Common myeloid progenitor, CD34-positive (primary cell): ENCODE measurements around the gene NTM.

Source experiments
- CTCF ChIA-PET: fragments of 350-600 bp; sonication (Branson Sonifier 250); formaldehyde crosslinking; loops from one replicate; lab custom pipeline; 2021; ENCODE audit warnings: antibody characterized with exemption; lab: Charles Lee
- POLR2A ChIA-PET: fragments of 350-600 bp; sonication (Branson Sonifier 250); formaldehyde crosslinking; loops from one replicate; lab custom pipeline; 2021; ENCODE audit warnings: antibody characterized with exemption; lab: Charles Lee
- DNase-seq, 3 donors: peaks; one replicate each; pipeline versions ENCODE4 v3.0.0 to v3.0.0-alpha.2; 2013
- H3K27ac ChIP-seq, 2 experiments: 1 replicate in 1 of 2; 2 replicates in 1 of 2; pipeline ENCODE4 v1.7.0; 2013; ENCODE audit warnings: inconsistent platforms in 2 of 2, low read length in 2 of 2, mild to moderate bottlenecking in 2 of 2, low read depth in 1 of 2, moderate library complexity in 1 of 2; ENCODE audit not compliant: severe bottlenecking in 2 of 2, insufficient read depth in 1 of 2, poor library complexity in 1 of 2
- H3K27me3 ChIP-seq, 5 experiments: replicated peaks in 2 of 5; 1 replicate in 3 of 5; 2 replicates in 2 of 5; pipeline versions ENCODE4 v1.6.1 to v1.7.0; 2013; ENCODE audit warnings: low read length in 4 of 5, mild to moderate bottlenecking in 2 of 5, moderate library complexity in 2 of 5, inconsistent platforms in 1 of 5; ENCODE audit not compliant: insufficient read depth in 5 of 5, control insufficient read depth in 4 of 5
- H3K36me3 ChIP-seq, 4 experiments: 1 replicate in 2 of 4; 2 replicates in 2 of 4; pipeline versions ENCODE4 v1.6.1 to v1.7.0; 2013; ENCODE audit warnings: low read length in 3 of 4, control low read depth in 1 of 4, mild to moderate bottlenecking in 1 of 4; ENCODE audit not compliant: control insufficient read depth in 4 of 4, insufficient read depth in 4 of 4
- H3K4me1 ChIP-seq, 4 experiments: 1 replicate in 3 of 4; 2 replicates in 1 of 4; pipeline versions ENCODE4 v1.6.1 to v1.7.1; 2013; ENCODE audit warnings: low read length in 3 of 4, mild to moderate bottlenecking in 3 of 4, control low read depth in 1 of 4, inconsistent platforms in 1 of 4, moderate library complexity in 1 of 4; ENCODE audit not compliant: control insufficient read depth in 4 of 4, insufficient read depth in 4 of 4; ENCODE audit errors: control extremely low read depth in 1 of 4
- H3K4me3 ChIP-seq, 7 experiments: 1 replicate in 4 of 7; 2 replicates in 3 of 7; pipeline versions ENCODE4 v1.5.1 to v1.7.0; 2013; ENCODE audit warnings: mild to moderate bottlenecking in 7 of 7, low read length in 6 of 7, moderate library complexity in 6 of 7, inconsistent platforms in 2 of 7, low read depth in 2 of 7, control low read depth in 1 of 7; ENCODE audit not compliant: insufficient read depth in 4 of 7, control insufficient read depth in 1 of 7; ENCODE audit errors: extremely low read depth in 1 of 7
- H3K9me3 ChIP-seq, 5 experiments: 1 replicate in 4 of 5; 2 replicates in 1 of 5; pipeline versions ENCODE4 v1.6.1 to v1.7.1; 2013; ENCODE audit warnings: low read length in 4 of 5, mild to moderate bottlenecking in 2 of 5, inconsistent platforms in 1 of 5, low read depth in 1 of 5, moderate library complexity in 1 of 5; ENCODE audit not compliant: control insufficient read depth in 4 of 5, insufficient read depth in 2 of 5; ENCODE audit errors: control extremely low read depth in 1 of 5
- WGBS: methylation state at CpG from one replicate; pipeline ENCODE4 v1.1.5; 2013; ENCODE audit not compliant: insufficient coverage; 5-methylcytosine and 5-hydroxymethylcytosine counted together

The NTM gene

GRCh38 chr11:132050049-132050448, 679.6 kb downstream of the NTM start:
- Histone ChIP-seq H3K27me3 (peaks cover 0 to 5% (median 0%) of the 10 kb centered on the region in 5 experiments), H3K9me3 (no peaks in the 10 kb centered on the region), H3K36me3 (no peaks in the 10 kb centered on the region), H3K4me3 (no peak overlapping the region), H3K4me1 (peaks cover 0 to 5% (median 0%) of the 10 kb centered on the region in 4 experiments), H3K27ac (no peak overlapping the region)
- CTCF ChIA-PET = no interaction called here
- POLR2A ChIA-PET = no interaction called here
- WGBS = 97% methylated on average over 3 of the region's 4 CpGs
- DNase-seq = no peak

GRCh38 chr11:132050577-132051165, 680.3 kb downstream of the NTM start:
- Histone ChIP-seq H3K4me1 (peaks cover 0 to 1% (median 0%) of the 10 kb centered on the region in 4 experiments), H3K9me3 (no peaks in the 10 kb centered on the region), H3K4me3 (no peak overlapping the region), H3K27me3 (peaks cover 0 to 5% (median 0%) of the 10 kb centered on the region in 5 experiments), H3K27ac (no peak overlapping the region), H3K36me3 (no peaks in the 10 kb centered on the region)
- ChIA-PET POLR2A (no interaction called here), CTCF (interaction anchor here (1.0 kb wide), 1 partner anchor 21 kb away, joined by 3 read pairs; no protein-coding TSS in a partner anchor)
- 94% methylated on average over 5 of the region's 6 CpGs for WGBS
- no peak for DNase-seq

GRCh38 chr11:132051704-132052103, 681.3 kb downstream of the NTM start:
- ChIA-PET CTCF (interaction anchor here (1.0 kb wide), 1 partner anchor 22 kb away, joined by 3 read pairs; no protein-coding TSS in a partner anchor), POLR2A (no interaction called here)
- Histone ChIP-seq H3K4me3 (no peak overlapping the region), H3K9me3 (no peaks in the 10 kb centered on the region), H3K36me3 (no peaks in the 10 kb centered on the region), H3K27me3 (peaks cover 0 to 5% (median 0%) of the 10 kb centered on the region in 5 experiments), H3K27ac (no peak overlapping the region), H3K4me1 (no peaks in the 10 kb centered on the region)
- DNase-seq = no peak
- WGBS = 100% methylated on average over 2 of the region's 2 CpGs

- Histone ChIP-seq H3K27me3 (peaks cover 0 to 5% (median 0%) of the 10 kb centered on the region in 5 experiments), H3K4me3 (no peak overlapping the region), H3K4me1 (no peaks in the 10 kb centered on the region), H3K9me3 (no peaks in the 10 kb centered on the region), H3K27ac (no peak overlapping the region), H3K36me3 (no peaks in the 10 kb centered on the region)
- ChIA-PET CTCF (no interaction called here), POLR2A (no interaction called here)
- DNase-seq = no peak
- 100% methylated on average over 1 of the region's 2 CpGs for WGBS
Measured at GRCh38 chr11:132052342-132052741, 681.9 kb downstream of the NTM start.

GRCh38 chr11:132052904-132053303, 682.5 kb downstream of the NTM start:
- no peaks in the 10 kb centered on the region for H3K9me3 ChIP-seq
- POLR2A ChIA-PET = no interaction called here
- H3K36me3 ChIP-seq = no peaks in the 10 kb centered on the region
- peaks cover 0 to 5% (median 0%) of the 10 kb centered on the region in 5 experiments for H3K27me3 ChIP-seq
- DNase-seq = no peak
- no peak overlapping the region for H3K4me3 ChIP-seq
- 97% methylated on average over 3 of the region's 3 CpGs for WGBS
- CTCF ChIA-PET = no interaction called here
- H3K4me1 ChIP-seq = peaks cover 0 to 4% (median 0%) of the 10 kb centered on the region in 4 experiments
- no peak overlapping the region for H3K27ac ChIP-seq

GRCh38 chr11:132054822-132055221, 684.4 kb downstream of the NTM start:
- Histone ChIP-seq H3K36me3 (no peaks in the 10 kb centered on the region), H3K4me1 (peaks cover 0 to 15% (median 3%) of the 10 kb centered on the region in 4 experiments), H3K4me3 (no peak overlapping the region), H3K27me3 (peaks cover 0 to 5% (median 0%) of the 10 kb centered on the region in 5 experiments), H3K27ac (no peak overlapping the region), H3K9me3 (no peaks in the 10 kb centered on the region)
- ChIA-PET POLR2A (no interaction called here), CTCF (interaction anchor here (1.4 kb wide), 1 partner anchor 14 kb away, joined by 3 read pairs; no protein-coding TSS in a partner anchor)
- WGBS = 13% methylated on average over 1 of the region's 1 CpG
- DNase-seq = no peak

- Histone ChIP-seq H3K9me3 (no peaks in the 10 kb centered on the region), H3K27me3 (peaks cover 0 to 5% (median 0%) of the 10 kb centered on the region in 5 experiments), H3K4me1 (peaks cover 0 to 15% (median 3%) of the 10 kb centered on the region in 4 experiments), H3K27ac (no peak overlapping the region), H3K36me3 (no peaks in the 10 kb centered on the region), H3K4me3 (no peak overlapping the region)
- DNase-seq = no peak
- CTCF ChIA-PET = interaction anchor here (1.4 kb wide), 1 partner anchor 13 kb away, joined by 3 read pairs; no protein-coding TSS in a partner anchor
- POLR2A ChIA-PET = no interaction called here
- 97% methylated on average over 6 of the region's 6 CpGs for WGBS
Measured at GRCh38 chr11:132055296-132055695, 684.9 kb downstream of the NTM start.
